Omental fat pad (tissue), 4 donors: ENCODE measurements around the gene TCF7L2. TPM values are rescaled to one million over a fixed set of nuclear protein-coding genes. Genes with fewer than 3 reads are reported as not detected.

Experiments
- ATAC-seq: fragments of 150-250 bp; one replicate; pipeline ENCODE4 v1.9.1; 2016; ENCODE audit warnings: mild to moderate bottlenecking, moderate library complexity; ENCODE audit not compliant: low FRiP score
- DNase-seq: peaks from one replicate; pipeline ENCODE4 v3.0.0-alpha.2; 2019; ENCODE audit warnings: low spot score
- CTCF ChIP-seq, 3 donors: fragments of 450-650 bp; IDR thresholded peaks; one replicate each; pipeline ENCODE4 v1.5.1; 2016 to 2017; ENCODE audit warnings: antibody characterized with exemption in 3 of 3, mild to moderate bottlenecking in 3 of 3, moderate library complexity in 2 of 3
- total RNA-seq, 4 donors: library from RNA; depleted of rRNA; stranded (reverse); fragments of >200 nt; gene quantifications; one replicate each; pipeline ENCODE4 v1.1.0, GENCODE V29; 2016

Gene TCF7L2
- total RNA-seq, 4 donors from 2014 or later = 22.5 to 30.6 (median 28.5) TPM

GRCh38 chr10:113139699-113140098 is 189.7 kb downstream of the TCF7L2 start:
- TF ChIP-seq CTCF (IDR thresholded peaks at IDR 0.05) = no peak
- DNase-seq (no peak), ATAC-seq (no peak)

- TF ChIP-seq CTCF (IDR thresholded peaks at IDR 0.05) = no peak
- DNase-seq = no peak
- peak; percentile 52 for ATAC-seq
Measured at GRCh38 chr10:113140143-113141011, 190.3 kb downstream of the TCF7L2 start.

GRCh38 chr10:113142601-113143362 is 192.7 kb downstream of the TCF7L2 start:
- no peak for ATAC-seq
- no peak for TF ChIP-seq CTCF (IDR thresholded peaks at IDR 0.05)
- DNase-seq = no peak

- DNase-seq = no peak
- no peak for TF ChIP-seq CTCF (IDR thresholded peaks at IDR 0.05)
- ATAC-seq = no peak
Measured at GRCh38 chr10:113144576-113144975, 194.5 kb downstream of the TCF7L2 start.

GRCh38 chr10:113148071-113148825 is 198.2 kb downstream of the TCF7L2 start:
- ATAC-seq = no peak
- TF ChIP-seq CTCF (IDR thresholded peaks at IDR 0.05) = no peak
- DNase-seq = no peak

GRCh38 chr10:113148901-113149300 is 198.9 kb downstream of the TCF7L2 start:
- DNase-seq (no peak), ATAC-seq (no peak)
- TF ChIP-seq CTCF (IDR thresholded peaks at IDR 0.05) = no peak
